Occipital lobe (tissue), 2 donors: ENCODE data around the gene ZNF511. TPM values are rescaled to one million over a fixed set of nuclear protein-coding genes. Genes with fewer than 3 reads are reported as not detected.

Source experiments
- DNase-seq: peaks from one replicate; lab custom pipeline; 2025; lab: John Stamatoyannopoulos, UW
- total RNA-seq: library from RNA; depleted of rRNA; stranded (reverse); fragments of >200 nt; gene quantifications from one replicate; pipeline ENCODE4 v1.2.3, GENCODE V29; 2014

The ZNF511 gene
- total RNA-seq, 1 donor from 2014 or later: 7.5 TPM

GRCh38 chr10:133351408-133352318, 42.9 kb downstream of the ZNF511 start:
- no peak for DNase-seq

- DNase-seq: no peak
Measured at GRCh38 chr10:133353202-133353959, 44.7 kb downstream of the ZNF511 start.

GRCh38 chr10:133353988-133354605, 45.4 kb downstream of the ZNF511 start:
- no peak for DNase-seq

GRCh38 chr10:133354672-133355240, 46.0 kb downstream of the ZNF511 start:
- no peak for DNase-seq

GRCh38 chr10:133355266-133355665, 46.6 kb downstream of the ZNF511 start:
- no peak for DNase-seq

GRCh38 chr10:133355991-133356390, 47.3 kb downstream of the ZNF511 start:
- no peak for DNase-seq

- no peak for DNase-seq
Measured at GRCh38 chr10:133356549-133357284, 48.0 kb downstream of the ZNF511 start.

- DNase-seq: no peak
Measured at GRCh38 chr10:133357285-133358161, 48.8 kb downstream of the ZNF511 start, which contains the start of gene FUOM. TSS of gene FUOM (minus strand) at chr10:133358019. CDS start at chr10:133358007, 12 bp downstream.

- no peak for DNase-seq
Measured at GRCh38 chr10:133358162-133358924, 49.6 kb downstream of the ZNF511 start.

GRCh38 chr10:133358925-133359310, 50.2 kb downstream of the ZNF511 start:
- no peak for DNase-seq

GRCh38 chr10:133359554-133359971, 50.8 kb downstream of the ZNF511 start:
- no peak for DNase-seq

- DNase-seq: no peak
Measured at GRCh38 chr10:133359972-133360610, 51.4 kb downstream of the ZNF511 start.

- no peak for DNase-seq
Measured at GRCh38 chr10:133361227-133361626, 52.5 kb downstream of the ZNF511 start.

- DNase-seq: no peak
Measured at GRCh38 chr10:133361773-133362441, 53.2 kb downstream of the ZNF511 start.
